ENCODE data around the gene SIMC1.

The SIMC1 gene

DNA sequence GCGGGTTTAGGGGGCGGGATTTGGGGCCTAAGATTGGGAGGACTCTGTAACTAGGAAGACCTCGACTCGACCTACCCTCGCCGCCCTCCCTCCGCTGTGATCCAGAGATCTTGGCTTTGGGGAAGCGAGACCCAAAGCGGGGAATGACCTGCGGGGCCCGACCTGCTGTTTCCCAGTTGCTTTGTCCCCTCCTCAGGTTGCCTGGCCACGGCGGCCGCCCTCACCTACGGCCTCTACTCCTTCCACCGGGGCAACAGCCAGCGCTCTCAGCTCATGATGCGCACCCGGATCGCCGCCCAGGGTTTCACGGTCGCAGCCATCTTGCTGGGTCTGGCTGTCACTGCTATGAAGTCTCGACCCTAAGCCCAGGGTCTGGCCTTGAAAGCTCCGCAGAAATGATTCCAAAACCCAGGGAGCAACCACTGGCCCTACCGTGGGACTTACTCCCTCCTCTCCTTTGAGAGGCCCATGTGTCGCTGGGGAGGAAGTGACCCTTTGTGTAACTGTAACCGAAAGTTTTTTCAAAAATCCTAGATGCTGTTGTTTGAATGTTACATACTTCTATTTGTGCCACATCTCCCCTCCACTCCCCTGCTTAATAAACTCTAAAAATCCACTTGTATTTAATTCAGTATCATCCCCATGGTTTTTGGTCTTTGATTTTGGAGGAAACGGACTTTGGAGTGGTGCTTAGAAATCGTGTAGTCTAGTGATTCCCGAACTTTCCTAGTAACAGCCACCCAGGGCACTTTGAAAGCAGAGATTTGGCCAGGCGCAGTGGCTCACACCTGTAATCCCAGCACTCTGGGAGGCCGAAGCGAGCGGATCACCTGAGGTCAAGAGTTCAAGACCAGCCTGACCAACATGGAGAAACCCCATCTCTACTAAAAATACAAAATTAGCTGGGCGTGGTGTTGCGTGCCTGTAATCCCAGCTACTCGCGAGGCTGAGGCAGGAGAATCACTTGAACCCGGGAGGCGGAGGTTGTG, 151.2 kb downstream of the SIMC1 start:
- DNase-seq = no peak

GRCh38 chr5:176391479-176391878, 153.3 kb downstream of the SIMC1 start:
- no peak for DNase-seq

GRCh38 chr5:176391999-176392398, 153.8 kb downstream of the SIMC1 start:
- no peak for DNase-seq

- DNase-seq = no peak
These were observed 154.3 kb downstream of the SIMC1 start for GRCh38 chr5:176392526-176392925.

DNA sequence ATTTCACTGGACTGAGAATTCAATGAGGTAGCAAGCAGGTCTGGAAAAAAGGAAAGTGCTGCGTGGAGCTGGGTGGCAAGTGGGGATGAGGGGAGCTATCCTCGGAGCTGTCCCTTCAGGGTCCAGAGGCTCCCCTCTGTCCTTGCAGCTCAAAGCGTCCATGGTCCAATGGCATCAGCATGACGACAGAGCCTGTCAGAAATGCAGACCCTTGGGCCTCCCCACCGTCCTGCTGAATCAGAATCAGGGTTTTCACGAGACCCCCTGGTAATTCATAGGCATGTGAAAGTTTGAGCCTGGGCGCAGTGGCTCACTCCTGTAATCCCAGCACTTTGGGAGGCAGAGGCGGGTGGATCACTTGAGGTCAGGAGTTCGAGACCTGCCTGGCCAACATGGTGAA, 155.9 kb downstream of the SIMC1 start:
- no peak for DNase-seq

DNA sequence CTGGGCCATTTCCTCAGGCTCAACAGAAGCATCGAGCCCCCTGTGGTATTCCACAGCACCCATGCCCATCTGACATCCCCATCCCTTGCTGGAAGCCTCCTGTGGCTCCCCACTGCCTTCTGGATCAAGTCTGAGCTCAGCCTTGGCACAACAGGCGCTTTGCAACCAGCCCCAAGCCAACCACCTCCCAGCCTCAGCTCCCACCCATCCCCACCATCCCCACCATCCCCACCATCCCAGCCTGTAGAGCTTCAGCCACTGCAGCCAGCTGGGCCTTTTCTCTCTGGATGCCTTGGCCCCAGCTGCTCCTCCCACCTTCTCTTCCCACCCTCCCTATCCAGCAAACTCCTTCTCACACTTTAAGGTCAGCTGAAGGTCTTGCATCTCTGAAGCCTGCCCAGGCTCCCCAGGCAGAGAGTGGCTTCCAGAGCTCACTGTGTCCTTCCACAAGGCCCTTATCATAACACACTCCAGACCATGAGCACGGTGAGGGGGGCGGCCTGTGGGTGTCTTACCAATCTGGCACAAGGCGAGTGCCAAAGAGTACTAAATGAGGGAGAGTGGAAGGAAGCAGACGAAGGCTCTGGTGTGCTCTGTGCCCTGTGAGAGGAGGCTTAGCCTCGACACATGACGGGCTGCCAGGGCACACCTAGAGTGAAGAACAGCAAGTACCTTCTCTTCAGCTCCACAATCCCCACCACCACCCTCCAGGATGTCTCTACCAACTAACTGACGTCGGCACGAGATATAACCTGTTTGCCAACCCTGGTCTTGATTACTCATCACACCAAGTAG, 156.9 kb downstream of the SIMC1 start:
- DNase-seq = no peak

Measured in CD4-positive, alpha-beta T cell treated with Interleukin-10 for 1 hour (primary cell).